CD4-positive, alpha-beta memory T cell (primary cell): Measurements from ENCODE around the gene GPR153. TPM values are rescaled to one million over a fixed set of nuclear protein-coding genes. Genes with fewer than 3 reads are reported as not detected.
"Not testable (repeated sequence)": the region's sequence is repeated elsewhere in the genome, so short reads cannot be mapped to it uniquely, and the experiment has no call there.

Experiments
- CTCF ChIA-PET: fragments of 350-600 bp; sonication (Branson Sonifier 250); formaldehyde crosslinking; loops from one replicate; lab custom pipeline; 2021; ENCODE audit warnings: inconsistent platforms; ENCODE audit not compliant: partially characterized antibody; lab: Charles Lee
- POLR2A ChIA-PET: fragments of 350-600 bp; sonication (Branson Sonifier 250); formaldehyde crosslinking; loops from one replicate; lab custom pipeline; 2021; ENCODE audit not compliant: partially characterized antibody; lab: Charles Lee
- DNase-seq, 5 donors: peaks; one replicate each; pipeline versions ENCODE4 v3.0.0 to v3.0.0-alpha.2; 2020 to 2022; ENCODE audit warnings: mixed read lengths in 1 of 5
- H3K27ac ChIP-seq: one replicate; pipeline ENCODE4 v1.7.0; 2013; ENCODE audit warnings: low read depth, low read length
- H3K27me3 ChIP-seq: 2 replicates; pipeline ENCODE4 v1.7.0; 2013; ENCODE audit warnings: mild to moderate bottlenecking, low read length, moderate library complexity; ENCODE audit not compliant: insufficient read depth
- H3K36me3 ChIP-seq: 2 replicates; pipeline ENCODE4 v1.7.0; 2013; ENCODE audit warnings: mild to moderate bottlenecking, low read length, moderate library complexity; ENCODE audit not compliant: insufficient read depth
- H3K4me1 ChIP-seq: 2 replicates; pipeline ENCODE4 v1.7.0; 2013; ENCODE audit warnings: mild to moderate bottlenecking, low read length, moderate library complexity; ENCODE audit not compliant: insufficient read depth
- H3K4me3 ChIP-seq, 2 donors: one replicate each; pipeline ENCODE4 v1.7.0; 2013; ENCODE audit warnings: low read length in 2 of 2, mild to moderate bottlenecking in 1 of 2
- H3K9me3 ChIP-seq, 2 donors: one replicate each; pipeline ENCODE4 v1.7.0; 2013; ENCODE audit warnings: low read length in 2 of 2, control low read depth in 1 of 2; ENCODE audit not compliant: control insufficient read depth in 1 of 2
- H3K27ac Mint-ChIP-seq, 7 donors: one replicate each; pipeline ENCODE4 v1.8.0; 2020 to 2021; ENCODE audit warnings: mixed read lengths in 7 of 7, mild to moderate bottlenecking in 6 of 7, inconsistent platforms in 3 of 7, moderate library complexity in 3 of 7
- H3K27me3 Mint-ChIP-seq, 2 donors: one replicate each; pipeline ENCODE4 v1.8.0; 2020 to 2021; ENCODE audit warnings: mixed read lengths in 2 of 2
- H3K36me3 Mint-ChIP-seq, 2 donors: one replicate each; pipeline ENCODE4 v1.8.0; 2020 to 2021; ENCODE audit warnings: mixed read lengths in 2 of 2, inconsistent platforms in 1 of 2, mild to moderate bottlenecking in 1 of 2
- H3K4me1 Mint-ChIP-seq, 4 donors: one replicate each; pipeline ENCODE4 v1.8.0; 2020 to 2021; ENCODE audit warnings: mixed read lengths in 4 of 4, mild to moderate bottlenecking in 1 of 4
- H3K4me3 Mint-ChIP-seq, 8 donors: one replicate each; pipeline ENCODE4 v1.8.0; 2020 to 2021; ENCODE audit warnings: mixed read lengths in 8 of 8, mild to moderate bottlenecking in 7 of 8, moderate library complexity in 6 of 8, inconsistent platforms in 3 of 8
- H3K9me3 Mint-ChIP-seq, 8 donors: one replicate each; pipeline ENCODE4 v1.8.0; 2020 to 2021; ENCODE audit warnings: mixed read lengths in 8 of 8, mild to moderate bottlenecking in 5 of 8, inconsistent platforms in 3 of 8, moderate library complexity in 1 of 8
- intact Hi-C: fragments of 100-400 bp; cut with micrococcal nuclease; formaldehyde crosslinking; loops from one replicate; pipeline ENCODE4 v1.15.1; 2023
- polyA plus RNA-seq, 2 donors: library from polyadenylated mRNA; unstranded; fragments of 300-500 nt; fragmentation: Illumina TruSeq; gene quantifications; one replicate each; pipeline ENCODE4 v1.2.3, GENCODE V29; 2021
- total RNA-seq, 2 experiments: library from RNA; stranded (reverse); gene quantifications; one replicate each; pipeline ENCODE4 v1.2.3, GENCODE V29; 2021

Gene GPR153
- total and polyA plus RNA-seq, 4 experiments from 2014 or later, result 0.32 to 0.33 TPM; not detected in 2

DNA sequence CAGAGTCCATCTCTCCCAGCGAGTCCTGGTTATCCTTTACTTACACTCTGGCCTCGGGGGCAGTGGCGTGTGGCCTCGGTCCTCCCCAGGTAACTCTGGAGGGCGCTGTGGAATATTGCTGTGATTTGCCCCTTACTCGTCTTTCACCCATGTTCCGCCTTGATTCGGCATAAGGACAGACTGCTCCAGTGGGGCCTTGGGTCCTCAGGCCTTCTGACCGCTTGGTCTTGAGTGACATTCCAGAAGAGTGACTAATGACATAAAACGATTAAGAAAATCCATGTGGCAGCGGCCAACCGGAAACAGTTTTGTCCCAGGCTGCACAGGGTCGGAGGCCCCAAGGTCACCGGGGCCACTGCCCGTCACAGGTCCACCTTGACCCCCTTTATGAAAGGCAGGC, 36.2 kb downstream of the GPR153 start:
- no peak overlapping the region for H3K27ac Mint-ChIP-seq
- CTCF ChIA-PET, result no interaction called here
- H3K9me3 Mint-ChIP-seq, result peaks cover 0 to 1% (median 0%) of the 10 kb centered on the region in 8 donors
- H3K4me3 Mint-ChIP-seq, result no peak overlapping the region
- peaks cover 35 to 52% of the 10 kb centered on the region in 2 donors for H3K36me3 Mint-ChIP-seq
- intact Hi-C loops, result no loop called here
- H3K27me3 Mint-ChIP-seq, result no peaks in the 10 kb centered on the region
- no peak overlapping the region for H3K27ac ChIP-seq
- no peaks in the 10 kb centered on the region for H3K9me3 ChIP-seq
- POLR2A ChIA-PET, result no interaction called here
- H3K4me1 ChIP-seq, result no peaks in the 10 kb centered on the region
- peaks cover 30% of the 10 kb centered on the region for H3K36me3 ChIP-seq
- no peaks in the 10 kb centered on the region for H3K27me3 ChIP-seq
- H3K4me3 ChIP-seq, result no peak overlapping the region
- peaks cover 0 to 5% (median 2%) of the 10 kb centered on the region in 4 donors for H3K4me1 Mint-ChIP-seq
- DNase-seq, result no peak

GRCh38 chr1:6223617-6224016, 37.3 kb downstream of the GPR153 start:
- peaks cover 0 to 1% (median 0%) of the 10 kb centered on the region in 8 donors for H3K9me3 Mint-ChIP-seq
- DNase-seq, result no peak
- no peak overlapping the region for H3K27ac ChIP-seq
- no peak overlapping the region for H3K27ac Mint-ChIP-seq
- no peaks in the 10 kb centered on the region for H3K27me3 Mint-ChIP-seq
- H3K36me3 ChIP-seq, result peaks cover 30% of the 10 kb centered on the region
- ChIA-PET POLR2A (no interaction called here), CTCF (interaction anchor here (1.2 kb wide), 1 partner anchor 43 kb away, joined by 3 read pairs; no protein-coding TSS in a partner anchor)
- H3K36me3 Mint-ChIP-seq, result peaks cover 33 to 52% of the 10 kb centered on the region in 2 donors
- H3K4me3 ChIP-seq, result no peak overlapping the region
- no peaks in the 10 kb centered on the region for H3K9me3 ChIP-seq
- no peaks in the 10 kb centered on the region for H3K27me3 ChIP-seq
- intact Hi-C loops, result no loop called here
- no peaks in the 10 kb centered on the region for H3K4me1 ChIP-seq
- H3K4me3 Mint-ChIP-seq, result no peak overlapping the region
- H3K4me1 Mint-ChIP-seq, result peaks cover 0 to 5% (median 2%) of the 10 kb centered on the region in 4 donors

- intact Hi-C loops, result no loop called here
- peaks cover 30% of the 10 kb centered on the region for H3K36me3 ChIP-seq
- H3K27me3 ChIP-seq, result no peaks in the 10 kb centered on the region
- H3K27ac ChIP-seq, result no peak overlapping the region
- no peaks in the 10 kb centered on the region for H3K9me3 ChIP-seq
- H3K4me3 ChIP-seq, result no peak overlapping the region
- POLR2A ChIA-PET, result no interaction called here
- Mint-ChIP-seq H3K9me3 (peaks cover 0 to 1% (median 0%) of the 10 kb centered on the region in 8 donors), H3K36me3 (peaks cover 33 to 52% of the 10 kb centered on the region in 2 donors), H3K4me1 (peaks cover 0 to 5% (median 2%) of the 10 kb centered on the region in 4 donors), H3K27ac (no peak overlapping the region), H3K27me3 (no peaks in the 10 kb centered on the region), H3K4me3 (no peak overlapping the region)
- no peaks in the 10 kb centered on the region for H3K4me1 ChIP-seq
- CTCF ChIA-PET, result no interaction called here
- DNase-seq, result no peak
Observed at GRCh38 chr1:6222636-6223035, 38.3 kb downstream of the GPR153 start.

DNA sequence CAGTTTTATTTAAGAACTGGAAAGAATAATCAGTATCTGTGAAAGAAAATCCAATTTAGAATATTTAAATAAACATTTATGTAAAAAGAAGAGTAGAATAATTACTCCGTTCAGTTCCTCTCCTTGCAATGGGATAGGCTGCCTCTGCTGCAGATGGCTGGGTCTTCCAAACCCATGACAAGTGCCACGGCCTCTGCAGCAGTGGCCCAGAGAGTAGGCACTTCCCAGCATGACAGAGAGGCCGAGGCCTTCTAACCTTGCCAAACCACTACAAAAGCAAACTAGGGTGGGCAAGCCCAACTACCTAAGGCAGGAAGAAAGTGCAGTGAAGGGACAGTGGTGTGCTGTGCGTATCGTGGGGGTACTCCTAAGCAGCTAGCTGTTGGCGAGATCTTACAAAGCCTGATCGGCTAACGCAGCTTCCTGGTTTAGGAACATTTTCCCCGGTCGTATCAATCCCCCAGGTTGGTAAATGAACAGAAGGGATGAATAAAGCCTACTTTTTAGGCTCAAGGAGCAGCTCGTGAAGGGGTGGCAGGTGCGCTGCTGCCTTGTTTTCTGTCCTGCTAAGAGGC, 39.6 kb downstream of the GPR153 start:
- H3K4me3 ChIP-seq, result no peak overlapping the region
- Mint-ChIP-seq H3K36me3 (peaks cover 24 to 41% of the 10 kb centered on the region in 2 donors), H3K27me3 (no peaks in the 10 kb centered on the region), H3K9me3 (peaks cover 0 to 1% (median 0%) of the 10 kb centered on the region in 8 donors), H3K4me1 (peaks cover 0 to 2% (median under 1%) of the 10 kb centered on the region in 4 donors), H3K4me3 (no peak overlapping the region), H3K27ac (peak overlapping the region in 1 of 7 donors; percentile 53)
- H3K4me1 ChIP-seq, result no peaks in the 10 kb centered on the region
- H3K27me3 ChIP-seq, result no peaks in the 10 kb centered on the region
- H3K36me3 ChIP-seq, result peaks cover 30% of the 10 kb centered on the region
- ChIA-PET CTCF (interaction anchor here (1.8 kb wide), 1 partner anchor 17 kb away, joined by 5 read pairs; no protein-coding TSS in a partner anchor), POLR2A (no interaction called here)
- no peak for DNase-seq
- H3K9me3 ChIP-seq, result no peaks in the 10 kb centered on the region
- intact Hi-C loops, result no loop called here
- H3K27ac ChIP-seq, result no peak overlapping the region

DNA sequence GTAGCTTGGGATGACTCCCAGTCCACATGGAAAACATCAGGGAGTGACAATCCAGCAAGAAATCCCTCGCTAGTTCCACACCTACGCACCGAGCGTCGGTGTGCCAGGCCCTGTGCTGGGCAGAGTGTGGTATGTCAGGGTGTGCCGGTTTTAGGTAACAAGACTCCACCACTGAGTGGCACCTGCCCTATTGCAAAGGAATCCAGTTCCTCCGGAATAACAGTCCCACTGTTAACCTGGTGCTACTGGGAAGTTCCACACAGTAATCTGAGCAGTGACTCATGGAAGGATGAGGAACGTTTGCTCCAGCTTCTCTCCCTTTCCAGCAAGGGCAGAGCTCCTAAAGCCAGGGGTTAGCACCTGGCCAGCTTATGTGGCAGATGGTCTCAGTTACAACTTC, 40.7 kb downstream of the GPR153 start:
- CTCF ChIA-PET, result interaction anchor here (0.8 to 1.8 kb wide), 3 partner anchors 12 to 27 kb away, joined by 3 to 5 read pairs (median 3); no protein-coding TSS in a partner anchor
- peaks cover 0 to 4% (median 3%) of the 10 kb centered on the region in 4 donors for H3K4me1 Mint-ChIP-seq

DNA sequence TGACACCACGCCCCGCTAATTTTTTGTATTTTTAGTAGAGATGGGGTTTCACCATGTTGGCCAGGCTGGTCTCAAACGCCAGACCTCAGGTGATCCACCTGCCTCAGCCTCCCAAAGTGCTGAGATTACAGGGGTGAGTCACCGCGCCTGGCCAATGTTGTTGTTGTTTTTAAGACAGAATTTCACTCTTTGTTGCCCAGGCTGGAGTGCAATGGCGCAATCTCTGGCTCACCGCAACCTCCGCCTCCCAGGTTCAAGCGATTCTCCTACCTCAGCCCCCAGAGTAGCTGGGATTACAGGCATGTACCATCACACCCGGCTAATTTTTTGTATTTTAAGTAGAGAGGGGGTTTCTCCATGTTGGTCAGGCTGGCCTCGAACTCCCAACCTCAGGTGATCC, 41.3 kb downstream of the GPR153 start:
- H3K4me1 ChIP-seq, intact Hi-C loops, H3K27me3 ChIP-seq, H3K4me3 Mint-ChIP-seq, H3K4me3 ChIP-seq, DNase-seq, H3K27ac ChIP-seq, H3K4me1 Mint-ChIP-seq, H3K9me3 ChIP-seq, H3K27me3 Mint-ChIP-seq, H3K9me3 Mint-ChIP-seq, H3K27ac Mint-ChIP-seq: not testable (repeated sequence)
- H3K36me3 Mint-ChIP-seq, result peaks cover 11 to 25% of the 10 kb centered on the region in 2 donors
- H3K36me3 ChIP-seq, result peaks cover 20% of the 10 kb centered on the region
- ChIA-PET POLR2A (interaction anchor here (0.6 kb wide), 1 partner anchor 28 kb away, joined by 3 read pairs; no protein-coding TSS in a partner anchor), CTCF (interaction anchor here (1.3 to 1.8 kb wide), 2 partner anchors 15 to 27 kb away, joined by 3 to 5 read pairs; no protein-coding TSS in a partner anchor)

More for the DNA sequence above, 40.7 kb downstream of the GPR153 start:
- H3K9me3 ChIP-seq, result no peaks in the 10 kb centered on the region
- no peak overlapping the region for H3K4me3 ChIP-seq
- H3K4me1 ChIP-seq, result no peaks in the 10 kb centered on the region
- H3K36me3 Mint-ChIP-seq, result peaks cover 16 to 30% of the 10 kb centered on the region in 2 donors
- no peak for DNase-seq
- H3K27ac ChIP-seq, result no peak overlapping the region
- intact Hi-C loops, result no loop called here
- H3K27ac Mint-ChIP-seq, result no peak overlapping the region
- H3K36me3 ChIP-seq, result peaks cover 25% of the 10 kb centered on the region
- POLR2A ChIA-PET, result no interaction called here
- no peak overlapping the region for H3K4me3 Mint-ChIP-seq
- no peaks in the 10 kb centered on the region for H3K27me3 Mint-ChIP-seq
- H3K9me3 Mint-ChIP-seq, result peaks cover 0 to 1% (median 0%) of the 10 kb centered on the region in 8 donors
- H3K27me3 ChIP-seq, result no peaks in the 10 kb centered on the region

GRCh38 chr1:6218375-6219164, 42.3 kb downstream of the GPR153 start:
- no peak overlapping the region for H3K4me3 ChIP-seq
- H3K36me3 ChIP-seq, result peaks cover 9% of the 10 kb centered on the region
- no peaks in the 10 kb centered on the region for H3K9me3 Mint-ChIP-seq
- no peaks in the 10 kb centered on the region for H3K27me3 Mint-ChIP-seq
- H3K27ac ChIP-seq, result no peak overlapping the region
- H3K27ac Mint-ChIP-seq, result no peak overlapping the region
- no peaks in the 10 kb centered on the region for H3K27me3 ChIP-seq
- peaks cover 0 to 4% (median 3%) of the 10 kb centered on the region in 4 donors for H3K4me1 Mint-ChIP-seq
- no peaks in the 10 kb centered on the region for H3K9me3 ChIP-seq
- POLR2A ChIA-PET, result interaction anchor here (0.6 kb wide), 1 partner anchor 27 kb away, joined by 3 read pairs; no protein-coding TSS in a partner anchor
- peaks cover under 1 to 14% of the 10 kb centered on the region in 2 donors for H3K36me3 Mint-ChIP-seq
- H3K4me3 Mint-ChIP-seq, result no peak overlapping the region
- CTCF ChIA-PET, result no interaction called here
- H3K4me1 ChIP-seq, result no peaks in the 10 kb centered on the region
- DNase-seq, result no peak
- intact Hi-C loops, result no loop called here
